Measurements from ENCODE around the gene ATP11A. TPM values are rescaled to one million over a fixed set of nuclear protein-coding genes. Genes with fewer than 3 reads are reported as not detected.
A peak's percentile ranks its signal among the peaks of the same experiment; 100 is the strongest.

Gene ATP11A
- total and polyA plus RNA-seq, 10 of the 15 experiments (the other 5 are each of a cell fraction or from before 2014, with no cell fraction given) = 1.4 to 69.6 (median 14.4) TPM

GRCh38 chr13:112726016-112726767 lies 36.4 kb downstream of the ATP11A start:
- Histone ChIP-seq H3K27me3 (replicated peaks in 1 of 2; ENCODE audit: control insufficient read depth in 2 of 2, insufficient read depth in 2 of 2, low read length in 1 of 2) (no peaks in the 10 kb centered on the region), H3K9me3 (replicated peaks; ENCODE audit: control insufficient read depth, insufficient read depth, low read length) (no peaks in the 10 kb centered on the region), H3K4me3 (no peak overlapping the region), H3K36me3 (ENCODE audit: control insufficient read depth in 2 of 2, insufficient read depth in 2 of 2, low read length in 1 of 2) (peaks cover 0 to 4% of the 10 kb centered on the region in 2 experiments; a peak in 2 of 4 replicates), H2AFZ (ENCODE audit: control insufficient read depth, low read depth, low read length) (peak overlapping the region; percentile 40; the same call in 1 of the 2 replicates), H3K27ac (ENCODE audit: control insufficient read depth, insufficient read depth) (peak overlapping the region; percentile 53), H3K4me1 (ENCODE audit: control insufficient read depth, insufficient read depth, low read length) (peaks cover 16% of the 10 kb centered on the region), H3K9ac (ENCODE audit: control insufficient read depth, insufficient read depth, low read length) (no peak overlapping the region; the same call in 1 of the 2 replicates), H3K79me2 (ENCODE audit: control insufficient read depth, insufficient read depth, low read length) (peaks cover 13% of the 10 kb centered on the region), H4K20me1 (ENCODE audit: control insufficient read depth, insufficient read depth) (no peaks in the 10 kb centered on the region; the same call in 1 of the 2 replicates), H3K4me2 (ENCODE audit: control insufficient read depth, insufficient read depth) (peak overlapping the region; percentile 72)
- TF ChIP-seq ATF2 (IDR thresholded peaks at IDR 0.05; ENCODE audit: low read length) (no peak), DPF2 (IDR thresholded peaks at IDR 0.05) (no peak)
- POLR2A ChIA-PET = interaction anchor here (1.1 kb wide), 1 partner anchor 14 kb away, joined by 4 read pairs; no protein-coding TSS in a partner anchor
- intact Hi-C loops (cut with micrococcal nuclease; ENCODE audit: unreplicated experiment) = no loop called here
- CTCF ChIA-PET = no interaction called here
- no peak; the same call in 2 of the 3 replicates for ATAC-seq
- FAIRE-seq = no peak
- in situ Hi-C loops (cut with MboI) = no loop called here
- no peak for DNase-seq (ENCODE audit: low read depth, low spot score)
- no TSS peak for BruUV-seq (replicated peaks)
- SMC1A ChIA-PET (ENCODE audit: uncharacterized antibody, unreplicated experiment) = interaction anchor here (0.7 to 1.6 kb wide), 8 partner anchors 7 to 134 kb away, joined by 3 to 5 read pairs (median 3); no protein-coding TSS in a partner anchor
- RAD21 ChIA-PET (ENCODE audit: unreplicated experiment) = interaction anchor here (1.0 to 1.2 kb wide), 2 partner anchors 42 to 77 kb away, joined by 3 to 4 read pairs; no protein-coding TSS in a partner anchor
- 61% methylated on average over 14 of the region's 17 CpGs for WGBS (ENCODE audit: insufficient coverage, insufficient replicate concordance, low lambda C conversion rate, missing lambda C conversion rate)

DNA sequence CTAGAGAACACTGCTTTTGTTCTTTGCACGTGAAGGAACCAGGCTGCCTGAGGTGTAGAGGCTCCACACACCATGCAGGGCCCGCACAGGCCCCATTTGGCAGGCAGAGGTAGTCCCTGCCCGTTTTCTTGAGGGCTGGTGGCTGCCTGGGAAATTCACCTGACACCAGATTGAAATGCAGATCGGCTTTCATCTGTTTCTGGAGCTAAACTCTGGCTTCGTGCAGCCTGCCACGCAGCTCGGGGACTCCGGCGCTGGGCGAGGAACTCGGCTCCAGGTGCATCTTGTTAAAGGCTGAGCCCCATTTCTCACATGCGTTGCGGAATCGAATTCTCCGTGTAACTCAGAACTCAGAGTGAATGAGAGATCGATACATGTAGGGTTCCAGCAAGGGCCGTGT lies 37.7 kb downstream of the ATP11A start:
- peaks cover 13% of the 10 kb centered on the region for H3K79me2 ChIP-seq (ENCODE audit: control insufficient read depth, insufficient read depth, low read length)
- in situ Hi-C loops (cut with MboI) (no loop called here), intact Hi-C loops (cut with micrococcal nuclease; ENCODE audit: unreplicated experiment) (no loop called here)
- no peaks in the 10 kb centered on the region for H3K27me3 ChIP-seq (replicated peaks in 1 of 2; ENCODE audit: control insufficient read depth in 2 of 2, insufficient read depth in 2 of 2, low read length in 1 of 2)
- SMC1A ChIA-PET (ENCODE audit: uncharacterized antibody, unreplicated experiment) = no interaction called here
- FAIRE-seq = no peak
- peaks cover 0 to 4% of the 10 kb centered on the region in 2 experiments; a peak in 2 of 4 replicates for H3K36me3 ChIP-seq (ENCODE audit: control insufficient read depth in 2 of 2, insufficient read depth in 2 of 2, low read length in 1 of 2)
- no peak overlapping the region for H3K27ac ChIP-seq (ENCODE audit: control insufficient read depth, insufficient read depth)
- WGBS (ENCODE audit: insufficient coverage, insufficient replicate concordance, low lambda C conversion rate, missing lambda C conversion rate) = 95% methylated on average over 15 of the region's 17 CpGs
- DNase-seq (ENCODE audit: low read depth, low spot score) = no peak
- BruUV-seq (replicated peaks) = no TSS peak
- H3K4me3 ChIP-seq = no peak overlapping the region
- H3K4me2 ChIP-seq (ENCODE audit: control insufficient read depth, insufficient read depth) = no peak overlapping the region
- H3K4me1 ChIP-seq (ENCODE audit: control insufficient read depth, insufficient read depth, low read length) = peaks cover 16% of the 10 kb centered on the region
- H4K20me1 ChIP-seq (ENCODE audit: control insufficient read depth, insufficient read depth) = no peaks in the 10 kb centered on the region; the same call in 1 of the 2 replicates
- no peaks in the 10 kb centered on the region for H3K9me3 ChIP-seq (replicated peaks; ENCODE audit: control insufficient read depth, insufficient read depth, low read length)
- no peak for ATAC-seq
- CTCF ChIA-PET = no interaction called here
- RAD21 ChIA-PET (ENCODE audit: unreplicated experiment) = no interaction called here
- H3K9ac ChIP-seq (ENCODE audit: control insufficient read depth, insufficient read depth, low read length) = no peak overlapping the region
- H2AFZ ChIP-seq (ENCODE audit: control insufficient read depth, low read depth, low read length) = no peak overlapping the region
- POLR2A ChIA-PET = no interaction called here
- TF ChIP-seq SKIL (IDR thresholded peaks at IDR 0.05; ENCODE audit: low read depth, poor library complexity, severe bottlenecking) = no peak
- TF ChIP-seq SIX5 (IDR thresholded peaks at IDR 0.05; ENCODE audit: low read depth, low read length, severe bottlenecking) = no peak
- no peak for TF ChIP-seq SPI1 (IDR thresholded peaks at IDR 0.05; ENCODE audit: borderline replicate concordance, insufficient read depth, low read depth, low read length)
- TF ChIP-seq RUNX3 (IDR thresholded peaks at IDR 0.05; ENCODE audit: low read length) = no peak
- TF ChIP-seq, protein P1, sequence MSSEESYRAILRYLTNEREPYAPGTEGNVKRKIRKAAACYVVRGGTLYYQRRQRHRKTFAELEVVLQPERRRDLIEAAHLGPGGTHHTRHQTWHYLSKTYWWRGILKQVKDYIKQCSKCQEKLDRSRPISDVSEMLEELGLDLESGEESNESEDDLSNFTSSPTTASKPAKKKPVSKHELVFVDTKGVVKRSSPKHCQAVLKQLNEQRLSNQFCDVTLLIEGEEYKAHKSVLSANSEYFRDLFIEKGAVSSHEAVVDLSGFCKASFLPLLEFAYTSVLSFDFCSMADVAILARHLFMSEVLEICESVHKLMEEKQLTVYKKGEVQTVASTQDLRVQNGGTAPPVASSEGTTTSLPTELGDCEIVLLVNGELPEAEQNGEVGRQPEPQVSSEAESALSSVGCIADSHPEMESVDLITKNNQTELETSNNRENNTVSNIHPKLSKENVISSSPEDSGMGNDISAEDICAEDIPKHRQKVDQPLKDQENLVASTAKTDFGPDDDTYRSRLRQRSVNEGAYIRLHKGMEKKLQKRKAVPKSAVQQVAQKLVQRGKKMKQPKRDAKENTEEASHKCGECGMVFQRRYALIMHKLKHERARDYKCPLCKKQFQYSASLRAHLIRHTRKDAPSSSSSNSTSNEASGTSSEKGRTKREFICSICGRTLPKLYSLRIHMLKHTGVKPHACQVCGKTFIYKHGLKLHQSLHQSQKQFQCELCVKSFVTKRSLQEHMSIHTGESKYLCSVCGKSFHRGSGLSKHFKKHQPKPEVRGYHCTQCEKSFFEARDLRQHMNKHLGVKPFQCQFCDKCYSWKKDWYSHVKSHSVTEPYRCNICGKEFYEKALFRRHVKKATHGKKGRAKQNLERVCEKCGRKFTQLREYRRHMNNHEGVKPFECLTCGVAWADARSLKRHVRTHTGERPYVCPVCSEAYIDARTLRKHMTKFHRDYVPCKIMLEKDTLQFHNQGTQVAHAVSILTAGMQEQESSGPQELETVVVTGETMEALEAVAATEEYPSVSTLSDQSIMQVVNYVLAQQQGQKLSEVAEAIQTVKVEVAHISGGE (CRISPR knock-in tag; IDR thresholded peaks at IDR 0.05) = no peak
- TF ChIP-seq TCF3 (IDR thresholded peaks at IDR 0.05; ENCODE audit: borderline replicate concordance, insufficient read depth, low read depth, low read length) = no peak

Data from GM12878 (cell line).